GM23338 (cell line): ENCODE data around the gene INPP5A. TPM values are rescaled to one million over a fixed set of nuclear protein-coding genes. Genes with fewer than 3 reads are reported as not detected.

Experiments used
- ATAC-seq: fragments of 200-7000 bp; cut with Tn5 transposase; 3 replicates; pipeline ENCODE4 v1.9.1; 2020
- DNase-seq: peaks from one replicate; pipeline ENCODE4 v3.0.0-alpha.2; 2015; ENCODE audit warnings: low spot score
- H2AFZ ChIP-seq: fragments of 200-600 bp; sonication (generic); 2 replicates; pipeline ENCODE4 v1.8.0; 2016; ENCODE audit warnings: antibody characterized with exemption, mild to moderate bottlenecking, moderate library complexity
- H3F3A ChIP-seq: fragments of 200-600 bp; sonication (generic); replicated peaks from 2 replicates; pipeline ENCODE4 v1.8.0; 2017; ENCODE audit warnings: antibody characterized with exemption, mixed run types, low read depth
- H3K27ac ChIP-seq: fragments of 200-600 bp; sonication (generic); 2 replicates; pipeline ENCODE4 v1.6.1; 2016; ENCODE audit warnings: low read depth
- H3K27me3 ChIP-seq: fragments of 200-600 bp; sonication (generic); 2 replicates; pipeline ENCODE4 v1.8.0; 2016; ENCODE audit warnings: mild to moderate bottlenecking, mixed run types, moderate library complexity; ENCODE audit not compliant: insufficient read depth
- H3K36me3 ChIP-seq: fragments of 200-600 bp; sonication (generic); 2 replicates; pipeline ENCODE4 v1.8.0; 2016; ENCODE audit warnings: mild to moderate bottlenecking; ENCODE audit not compliant: insufficient read depth
- H3K4me1 ChIP-seq: fragments of 200-600 bp; sonication (generic); 2 replicates; pipeline ENCODE4 v1.8.0; 2016; ENCODE audit warnings: mild to moderate bottlenecking, moderate library complexity; ENCODE audit not compliant: insufficient read depth
- H3K4me2 ChIP-seq: fragments of 200-600 bp; sonication (generic); 2 replicates; pipeline ENCODE4 v1.7.1; 2017; ENCODE audit warnings: mixed run types
- H3K4me3 ChIP-seq: fragments of 200-600 bp; sonication (generic); 2 replicates; pipeline ENCODE4 v1.6.1; 2016; ENCODE audit warnings: mixed run types
- H3K79me2 ChIP-seq: fragments of 200-600 bp; sonication (generic); replicated peaks from 2 replicates; pipeline ENCODE4 v1.8.0; 2017; ENCODE audit warnings: mild to moderate bottlenecking; ENCODE audit not compliant: insufficient read depth
- H3K9me2 ChIP-seq: fragments of 200-600 bp; sonication (generic); 2 replicates; pipeline ENCODE4 v1.8.0; 2017; ENCODE audit not compliant: insufficient read depth
- H4K20me1 ChIP-seq: fragments of 200-600 bp; sonication (generic); replicated peaks from 2 replicates; pipeline ENCODE4 v1.8.0; 2017; ENCODE audit warnings: mild to moderate bottlenecking; ENCODE audit not compliant: insufficient read depth
- H3K27ac Mint-ChIP-seq: 2 replicates; pipeline ENCODE4 v1.8.0; 2020; ENCODE audit warnings: inconsistent platforms, mild to moderate bottlenecking, moderate library complexity, mixed read lengths
- H3K27me3 Mint-ChIP-seq: 3 replicates; pipeline ENCODE4 v1.8.0; 2022; ENCODE audit warnings: low read depth, mild to moderate bottlenecking, moderate library complexity, mixed read lengths, inconsistent platforms; ENCODE audit not compliant: insufficient read depth, poor library complexity
- H3K36me3 Mint-ChIP-seq: 3 replicates; pipeline ENCODE4 v1.8.0; 2021; ENCODE audit warnings: low read depth, mild to moderate bottlenecking, inconsistent platforms, moderate library complexity, mixed read lengths
- H3K4me1 Mint-ChIP-seq: 3 replicates; pipeline ENCODE4 v1.8.0; 2020; ENCODE audit warnings: mild to moderate bottlenecking, inconsistent platforms, mixed read lengths
- H3K4me3 Mint-ChIP-seq: 3 replicates; pipeline ENCODE4 v1.8.0; 2021; ENCODE audit warnings: moderate library complexity, mild to moderate bottlenecking, inconsistent platforms, mixed read lengths
- H3K9me3 Mint-ChIP-seq: 3 replicates; pipeline ENCODE4 v1.8.0; 2020; ENCODE audit warnings: moderate library complexity, mild to moderate bottlenecking, inconsistent platforms, mixed read lengths
- CREB1 ChIP-seq: fragments of 250-450 bp; sonication (Bioruptor Pico); IDR thresholded peaks from 2 replicates; pipeline ENCODE4 v1.5.0; 2020; ENCODE audit warnings: low read depth, mild to moderate bottlenecking, moderate library complexity
- POLR2AphosphoS5 ChIP-seq: IDR thresholded peaks from 2 replicates; pipeline ENCODE4 v1.6.1; 2016; ENCODE audit warnings: antibody characterized with exemption, low read depth
- REST ChIP-seq: IDR thresholded peaks from one replicate; pipeline ENCODE4 v1.6.1; 2018; ENCODE audit warnings: antibody characterized with exemption; ENCODE audit not compliant: unreplicated experiment
- STAT1 ChIP-seq: IDR thresholded peaks from one replicate; pipeline ENCODE4 v1.6.1; 2016; ENCODE audit warnings: antibody characterized with exemption; ENCODE audit not compliant: unreplicated experiment
- ZNF114 ChIP-seq: fragments of 250-450 bp; sonication (Bioruptor Pico); IDR thresholded peaks from 2 replicates; pipeline ENCODE4 v1.5.0; 2020; ENCODE audit warnings: mild to moderate bottlenecking, moderate library complexity
- ZNF462 ChIP-seq: fragments of 250-450 bp; sonication (Bioruptor Pico); IDR thresholded peaks from 2 replicates; pipeline ENCODE4 v1.5.0; 2020; ENCODE audit warnings: mild to moderate bottlenecking, moderate library complexity
- polyA plus RNA-seq: library from polyadenylated mRNA; unstranded; fragments of >200 nt; fragmentation: Nextera tagmentation; extraction: Ambion mirVana; gene quantifications from 2 replicates; pipeline ENCODE4 v1.2.1, GENCODE V29; 2016
- total RNA-seq: library from RNA; depleted of rRNA; stranded (reverse); fragments of >200 nt; shearing (Covaris generic); gene quantifications from 2 replicates; pipeline ENCODE4 v1.2.3, GENCODE V29; 2014
- TF ChIP-seq, protein P1 (sequence below), 2 experiments: fragments of 200-600 bp in 1 of 2; sonication (generic) in 1 of 2; conservative IDR thresholded peaks; 2 replicates each; pipeline versions ENCODE4 v1.5.1 to v1.6.1; 2016 to 2017; ENCODE audit warnings: antibody characterized with exemption in 2 of 2, low read depth in 2 of 2, mild to moderate bottlenecking in 2 of 2, moderate library complexity in 1 of 2

INPP5A gene
- total and polyA plus RNA-seq, 2 experiments from 2014 or later, result 5.9 to 40.6 TPM

- Mint-ChIP-seq H3K27me3 (peaks cover 4% of the 10 kb centered on the region), H3K36me3 (no peaks in the 10 kb centered on the region), H3K4me1 (no peaks in the 10 kb centered on the region), H3K4me3 (no peak overlapping the region), H3K27ac (no peak overlapping the region), H3K9me3 (no peaks in the 10 kb centered on the region)
- no peak for DNase-seq
- Histone ChIP-seq H3K27me3 (no peaks in the 10 kb centered on the region), H3F3A (no peaks in the 10 kb centered on the region), H3K4me1 (no peaks in the 10 kb centered on the region), H3K4me2 (no peak overlapping the region), H3K36me3 (no peaks in the 10 kb centered on the region), H3K27ac (no peak overlapping the region), H3K79me2 (no peaks in the 10 kb centered on the region), H2AFZ (no peak overlapping the region), H4K20me1 (no peaks in the 10 kb centered on the region), H3K9me2 (no peaks in the 10 kb centered on the region), H3K4me3 (no peak overlapping the region)
- no peak for TF ChIP-seq ZNF462 (CRISPR knock-in tag)
- no peak for ATAC-seq
Observed at GRCh38 chr10:132507409-132507955, 30.1 kb upstream of the INPP5A start.

GRCh38 chr10:132507956-132508490 is 29.6 kb upstream of the INPP5A start:
- Histone ChIP-seq H3K79me2 (no peaks in the 10 kb centered on the region), H2AFZ (no peak overlapping the region), H3K36me3 (no peaks in the 10 kb centered on the region), H3K27ac (no peak overlapping the region), H4K20me1 (no peaks in the 10 kb centered on the region), H3K4me3 (no peak overlapping the region), H3K4me1 (no peaks in the 10 kb centered on the region), H3K4me2 (no peak overlapping the region), H3K9me2 (no peaks in the 10 kb centered on the region), H3F3A (no peaks in the 10 kb centered on the region), H3K27me3 (no peaks in the 10 kb centered on the region)
- ATAC-seq (no peak), DNase-seq (no peak)
- Mint-ChIP-seq H3K27me3 (peaks cover 6% of the 10 kb centered on the region), H3K9me3 (no peaks in the 10 kb centered on the region), H3K27ac (no peak overlapping the region), H3K4me3 (no peak overlapping the region), H3K36me3 (no peaks in the 10 kb centered on the region), H3K4me1 (no peaks in the 10 kb centered on the region)
- TF ChIP-seq REST (no peak), ZNF114 (CRISPR knock-in tag) (no peak), STAT1 (no peak), CREB1 (CRISPR knock-in tag) (no peak), POLR2AphosphoS5 (no peak)
- TF ChIP-seq, protein P1, sequence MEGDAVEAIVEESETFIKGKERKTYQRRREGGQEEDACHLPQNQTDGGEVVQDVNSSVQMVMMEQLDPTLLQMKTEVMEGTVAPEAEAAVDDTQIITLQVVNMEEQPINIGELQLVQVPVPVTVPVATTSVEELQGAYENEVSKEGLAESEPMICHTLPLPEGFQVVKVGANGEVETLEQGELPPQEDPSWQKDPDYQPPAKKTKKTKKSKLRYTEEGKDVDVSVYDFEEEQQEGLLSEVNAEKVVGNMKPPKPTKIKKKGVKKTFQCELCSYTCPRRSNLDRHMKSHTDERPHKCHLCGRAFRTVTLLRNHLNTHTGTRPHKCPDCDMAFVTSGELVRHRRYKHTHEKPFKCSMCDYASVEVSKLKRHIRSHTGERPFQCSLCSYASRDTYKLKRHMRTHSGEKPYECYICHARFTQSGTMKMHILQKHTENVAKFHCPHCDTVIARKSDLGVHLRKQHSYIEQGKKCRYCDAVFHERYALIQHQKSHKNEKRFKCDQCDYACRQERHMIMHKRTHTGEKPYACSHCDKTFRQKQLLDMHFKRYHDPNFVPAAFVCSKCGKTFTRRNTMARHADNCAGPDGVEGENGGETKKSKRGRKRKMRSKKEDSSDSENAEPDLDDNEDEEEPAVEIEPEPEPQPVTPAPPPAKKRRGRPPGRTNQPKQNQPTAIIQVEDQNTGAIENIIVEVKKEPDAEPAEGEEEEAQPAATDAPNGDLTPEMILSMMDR (conservative IDR thresholded peaks at IDR 0.05; ENCODE audit: low read depth in 2 of 2), result no peak
